ENCODE data around the gene DNAI2.

DNAI2 gene

GRCh38 chr17:74361230-74362068 is 87.4 kb downstream of the DNAI2 start, which contains the start of gene BTBD17:
Gene BTBD17, minus strand, starts transcription at chr17:74361868. Its CDS starts 49 bp downstream, at chr17:74361819.
- no peak for DNase-seq (ENCODE audit: low spot score)

GRCh38 chr17:74362069-74362405 is 88.0 kb downstream of the DNAI2 start:
- DNase-seq (ENCODE audit: low spot score), result no peak

GRCh38 chr17:74362810-74363498 is 88.9 kb downstream of the DNAI2 start:
- DNase-seq (ENCODE audit: low spot score), result no peak
